GM19438 (cell line): ENCODE data around the gene GP5.

Experiments
- ATAC-seq: cut with Tn5 transposase; IDR thresholded peaks from one replicate; pipeline ENCODE4 v1.9.1; 2021; ENCODE audit warnings: low read depth; ENCODE audit not compliant: unreplicated experiment

Gene GP5

GRCh38 chr3:194399166-194399565, at the start of gene GP5:
Gene GP5, minus strand, starts transcription at chr3:194399266. Its CDS starts 984 bp downstream, at chr3:194398282.
- no peak for ATAC-seq

GRCh38 chr3:194447657-194448056, 48.6 kb upstream of the GP5 start:
- ATAC-seq: no peak

GRCh38 chr3:194447161-194447560, 48.1 kb upstream of the GP5 start:
- no peak for ATAC-seq

- no peak for ATAC-seq
These were observed 47.7 kb upstream of the GP5 start for GRCh38 chr3:194446754-194447153.

GRCh38 chr3:194446172-194446571, 47.1 kb upstream of the GP5 start:
- ATAC-seq: no peak

- no peak for ATAC-seq
These were observed 44.8 kb upstream of the GP5 start for GRCh38 chr3:194443901-194444300.

GRCh38 chr3:194440756-194441155, 41.7 kb upstream of the GP5 start:
- no peak for ATAC-seq

GRCh38 chr3:194439881-194440550, 41.0 kb upstream of the GP5 start:
- no peak for ATAC-seq

- ATAC-seq: no peak
These were observed 35.4 kb upstream of the GP5 start for GRCh38 chr3:194434503-194434902.

GRCh38 chr3:194431554-194431953, 32.5 kb upstream of the GP5 start:
- no peak for ATAC-seq

GRCh38 chr3:194425399-194425798, 26.3 kb upstream of the GP5 start:
- ATAC-seq: no peak

- no peak for ATAC-seq
These were observed 25.9 kb upstream of the GP5 start for GRCh38 chr3:194424953-194425352.

- no peak for ATAC-seq
These were observed 25.3 kb upstream of the GP5 start for GRCh38 chr3:194424373-194424772.

- no peak for ATAC-seq
These were observed 24.3 kb upstream of the GP5 start for GRCh38 chr3:194423317-194423716.

GRCh38 chr3:194422188-194422587, 23.1 kb upstream of the GP5 start:
- no peak for ATAC-seq

- no peak for ATAC-seq
These were observed 19.6 kb upstream of the GP5 start for GRCh38 chr3:194418671-194419070.

- no peak for ATAC-seq
These were observed 8.4 kb upstream of the GP5 start for GRCh38 chr3:194407423-194407822.

- no peak for ATAC-seq
These were observed 6.7 kb upstream of the GP5 start for GRCh38 chr3:194405766-194406165.

GRCh38 chr3:194404365-194405140, 5.5 kb upstream of the GP5 start:
- ATAC-seq: no peak

- no peak for ATAC-seq
These were observed 2.8 kb upstream of the GP5 start for GRCh38 chr3:194401868-194402329.

GRCh38 chr3:194401346-194401745, 2.3 kb upstream of the GP5 start:
- no peak for ATAC-seq

GRCh38 chr3:194399874-194400411, 877 bp upstream of the GP5 start:
- ATAC-seq: no peak
